ENCODE results near the gene PARD3B.

PARD3B gene

DNA sequence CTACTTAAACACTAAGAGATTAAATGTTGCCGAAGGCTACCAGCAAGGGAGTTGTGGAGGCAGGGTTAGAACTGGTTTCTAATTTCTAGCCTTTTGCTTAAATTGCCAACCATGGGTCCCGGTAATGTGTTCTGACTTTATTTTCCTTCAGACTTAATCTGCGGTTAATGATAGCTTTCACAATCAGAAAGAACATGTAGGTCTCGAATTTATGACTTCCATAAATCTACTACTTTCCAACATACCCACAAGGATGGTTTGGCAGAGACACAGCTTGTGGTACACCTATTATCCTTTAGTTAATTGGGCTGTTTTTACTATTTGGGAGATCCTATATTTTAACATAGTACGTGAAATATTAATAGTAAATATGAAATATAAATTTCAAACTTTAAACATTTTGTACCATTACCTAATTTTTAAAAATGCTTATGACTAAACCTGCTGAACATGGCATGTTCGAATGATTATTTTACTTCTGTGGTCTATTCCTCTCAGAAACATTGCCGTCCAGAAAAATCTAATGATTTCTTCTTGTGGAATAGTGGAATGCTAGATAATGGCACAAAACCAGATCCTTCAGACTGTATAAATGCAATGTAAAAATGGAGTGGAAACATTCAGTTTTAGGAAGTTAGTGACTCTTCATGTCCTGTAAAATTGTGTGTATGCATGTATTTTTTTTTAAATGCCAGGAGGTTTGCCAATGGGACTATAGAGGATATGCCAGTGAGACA lies 41.3 kb downstream of the PARD3B start:
- DNase-seq (ENCODE audit: low spot score), result no peak

GRCh38 chr2:204590063-204590462 lies 44.8 kb downstream of the PARD3B start:
- no peak for DNase-seq (ENCODE audit: low spot score)

- no peak for DNase-seq (ENCODE audit: low spot score)
Measured at GRCh38 chr2:204591225-204591624, 46.0 kb downstream of the PARD3B start.

GRCh38 chr2:204604061-204604460 lies 58.8 kb downstream of the PARD3B start:
- no peak for DNase-seq (ENCODE audit: low spot score)

DNA sequence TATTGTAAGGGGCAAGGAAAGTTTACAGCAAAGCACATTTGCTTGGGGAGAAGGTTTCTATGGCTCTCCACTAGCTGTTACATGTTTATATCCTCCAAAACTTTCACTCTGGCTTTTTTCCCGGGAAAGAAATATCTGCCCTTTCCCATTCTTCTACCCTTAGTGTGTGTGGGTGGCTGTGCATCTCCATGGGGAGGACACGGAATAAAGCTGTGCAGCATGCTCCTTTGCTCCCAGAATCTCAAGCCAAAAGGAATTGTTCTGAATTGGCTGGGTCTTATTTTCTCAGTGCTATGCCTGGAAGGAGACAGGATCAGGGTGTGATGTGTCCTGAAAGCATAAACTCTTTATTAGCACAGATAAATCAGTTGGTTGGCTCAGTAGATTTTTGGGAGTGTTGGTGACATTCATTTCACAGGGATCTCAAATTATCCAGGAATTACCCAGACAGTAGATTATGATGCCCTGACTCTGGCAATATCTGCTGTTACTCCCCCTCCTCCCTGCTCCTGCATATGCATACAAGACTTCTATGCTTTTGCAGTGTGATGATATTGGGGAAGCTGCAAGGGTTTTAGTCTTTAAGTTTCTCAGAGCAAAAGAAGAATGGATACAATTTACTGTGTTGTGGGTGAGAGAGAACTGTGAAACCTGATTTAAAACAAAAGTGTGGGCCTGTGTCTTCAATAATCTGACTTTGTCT lies 63.1 kb downstream of the PARD3B start:
- no peak for DNase-seq (ENCODE audit: low spot score)

DNA sequence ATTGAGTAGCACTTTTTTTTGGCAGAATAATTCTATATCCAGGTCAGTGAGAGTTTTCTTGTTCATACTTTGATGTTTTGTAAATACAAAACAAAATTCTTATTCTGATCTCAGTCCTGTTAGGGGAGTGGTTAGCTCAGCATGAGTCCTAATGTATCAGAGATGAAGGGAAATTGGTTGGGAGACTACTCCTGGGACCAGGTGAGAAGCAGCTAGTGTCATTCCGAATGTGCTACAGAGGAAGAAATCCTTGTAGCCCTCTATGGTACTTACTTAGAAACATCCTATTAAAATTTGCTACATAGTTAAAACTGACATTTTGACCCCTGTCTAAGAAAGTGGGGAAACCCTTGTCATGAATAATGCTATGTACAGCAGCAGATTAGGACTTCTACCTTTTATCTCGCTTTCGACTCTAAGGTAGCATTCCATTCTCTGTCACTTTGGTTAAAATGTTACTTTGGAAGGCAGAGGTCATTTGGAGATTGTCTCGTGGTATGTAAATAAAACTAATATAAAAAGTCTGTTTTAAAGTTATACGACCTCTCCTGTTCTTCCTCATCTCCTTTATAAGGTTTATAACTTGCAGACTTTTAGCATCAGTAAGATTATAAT lies 65.8 kb downstream of the PARD3B start:
- no peak for DNase-seq (ENCODE audit: low spot score)

GRCh38 chr2:204611764-204612163 lies 66.5 kb downstream of the PARD3B start:
- DNase-seq (ENCODE audit: low spot score), result no peak

DNA sequence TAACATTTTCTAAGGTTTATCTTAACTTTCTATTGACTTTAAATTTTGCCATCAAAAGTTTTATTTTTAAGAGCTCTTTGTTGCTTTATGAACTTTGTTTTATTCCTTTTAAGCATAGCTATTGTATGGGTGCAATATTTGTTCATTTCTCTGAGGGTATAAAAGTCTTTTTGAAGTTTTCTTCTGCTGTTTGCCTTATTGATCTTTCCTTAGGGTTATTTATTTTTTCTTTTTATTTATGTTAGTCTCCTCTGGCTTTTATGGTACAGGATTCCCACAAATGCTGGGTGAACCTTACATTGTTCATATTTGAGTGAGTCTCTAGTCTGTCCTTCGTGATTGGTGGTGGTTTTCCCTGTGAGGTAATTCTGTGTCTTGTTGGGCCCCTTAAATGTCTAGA lies 68.4 kb downstream of the PARD3B start:
- no peak for DNase-seq (ENCODE audit: low spot score)

GRCh38 chr2:204615456-204615855 lies 70.2 kb downstream of the PARD3B start:
- DNase-seq (ENCODE audit: low spot score), result no peak

DNA sequence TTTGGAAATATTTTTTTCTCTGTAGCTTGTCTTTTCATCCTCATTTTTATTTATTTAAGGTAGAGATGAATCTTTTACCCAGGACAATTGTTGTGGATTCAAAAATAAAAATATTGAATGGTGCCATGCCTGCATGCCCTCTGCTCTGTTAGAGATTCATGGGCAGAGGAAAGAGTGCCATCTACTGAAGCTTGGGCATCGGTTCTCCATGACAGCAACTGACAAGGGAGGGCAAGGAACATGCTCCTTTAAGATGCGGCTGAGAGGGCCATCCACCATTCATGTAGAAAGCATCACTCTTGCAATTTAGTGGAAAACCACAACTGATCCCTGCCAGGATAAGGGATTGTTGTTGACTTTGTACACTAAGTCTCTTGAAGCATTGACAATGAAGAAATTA lies 79.9 kb downstream of the PARD3B start:
- no peak for DNase-seq (ENCODE audit: low spot score)

DNA sequence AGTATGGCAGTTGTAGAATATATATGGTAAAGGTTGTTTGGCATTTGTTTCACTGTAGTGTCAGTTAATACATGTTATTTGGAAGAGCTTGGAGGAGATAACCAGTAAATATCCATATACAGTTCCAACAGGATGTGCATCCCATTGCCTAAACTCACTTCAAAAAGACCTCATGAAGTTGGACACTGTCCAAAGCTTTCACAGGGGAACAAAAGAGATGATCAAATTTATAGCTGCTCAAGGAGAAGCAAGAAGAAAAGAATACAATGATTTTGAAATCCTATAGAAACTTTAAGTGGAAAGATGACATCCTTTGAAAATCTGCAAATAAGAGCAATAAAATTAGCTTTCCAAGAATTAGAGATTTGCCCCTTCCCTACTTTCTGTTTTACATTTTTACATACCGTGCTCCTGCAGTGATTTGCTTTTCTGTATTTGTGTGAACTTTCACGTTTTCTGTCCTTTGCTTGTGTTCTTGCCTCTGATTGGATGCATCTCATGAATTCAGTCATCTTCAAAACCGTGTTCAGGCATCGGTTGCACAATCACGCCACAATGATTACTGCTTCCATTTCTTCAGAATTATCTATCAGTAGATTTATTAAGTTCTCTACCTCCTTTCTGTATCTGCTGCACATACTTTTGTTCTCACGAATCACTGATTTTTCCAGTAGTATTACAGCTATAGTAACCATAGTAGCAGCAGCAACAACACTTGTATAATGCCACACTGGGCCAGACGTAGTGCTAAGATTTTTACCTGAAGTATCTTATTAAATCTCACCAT lies 83.8 kb downstream of the PARD3B start:
- DNase-seq (ENCODE audit: low spot score), result no peak

DNA sequence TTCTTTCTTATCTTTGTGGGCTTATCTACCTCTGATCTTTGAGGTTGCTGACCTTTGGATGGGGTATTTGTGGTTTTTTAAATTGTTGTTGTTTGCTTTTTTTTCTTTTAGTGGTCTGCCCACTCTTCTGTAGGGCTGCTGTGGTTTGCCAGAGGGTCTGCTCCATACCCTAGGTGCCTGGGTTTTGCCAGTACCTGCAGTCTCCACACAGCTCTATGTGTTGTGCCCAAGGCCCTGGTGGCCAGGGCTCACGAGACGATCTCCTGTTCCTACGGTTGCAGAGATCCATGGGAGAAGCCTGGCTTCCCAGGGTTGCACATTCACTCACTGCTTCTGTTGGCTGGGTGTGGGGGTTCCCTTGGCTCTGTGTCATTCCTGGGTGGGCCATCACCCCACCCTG lies 87.1 kb downstream of the PARD3B start:
- no peak for DNase-seq (ENCODE audit: low spot score)

DNA sequence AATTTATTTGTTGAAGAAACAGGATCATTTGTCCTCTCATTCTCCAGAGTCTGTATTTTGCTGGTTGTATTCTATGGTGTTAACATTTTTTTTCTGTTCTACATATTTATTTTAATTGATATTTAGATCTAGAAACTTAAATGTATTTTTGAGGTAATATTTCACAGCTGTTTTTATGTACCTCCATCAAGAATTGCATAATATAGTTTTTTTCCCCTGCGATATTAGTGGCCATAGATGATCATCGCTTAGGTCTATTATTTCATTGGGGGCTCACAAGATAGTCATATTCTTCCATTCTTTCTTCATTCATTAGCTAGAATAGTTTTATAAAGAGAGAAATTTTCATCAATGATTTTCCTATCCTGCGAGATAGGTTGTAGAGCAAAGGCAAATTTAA lies 89.3 kb downstream of the PARD3B start:
- no peak for DNase-seq (ENCODE audit: low spot score)

DNA sequence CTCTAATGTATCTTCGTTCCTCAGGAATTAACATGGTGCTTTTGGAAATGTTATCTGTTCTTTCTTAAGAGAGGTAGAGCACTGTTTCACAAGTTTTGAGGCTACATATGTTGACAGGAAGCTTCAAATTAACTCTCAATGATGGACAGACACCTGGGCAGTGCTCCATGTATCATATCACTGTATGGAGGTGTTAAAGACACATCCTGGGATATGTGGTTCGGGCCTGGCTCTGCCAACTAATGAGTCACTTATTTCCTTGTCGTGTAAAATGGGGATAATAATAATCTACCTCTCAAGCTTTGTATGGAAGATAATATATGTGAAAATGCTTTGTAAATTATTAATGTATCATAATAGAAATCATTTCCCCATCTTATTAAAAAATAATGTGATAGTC lies 90.2 kb downstream of the PARD3B start:
- DNase-seq (ENCODE audit: low spot score), result no peak

DNA sequence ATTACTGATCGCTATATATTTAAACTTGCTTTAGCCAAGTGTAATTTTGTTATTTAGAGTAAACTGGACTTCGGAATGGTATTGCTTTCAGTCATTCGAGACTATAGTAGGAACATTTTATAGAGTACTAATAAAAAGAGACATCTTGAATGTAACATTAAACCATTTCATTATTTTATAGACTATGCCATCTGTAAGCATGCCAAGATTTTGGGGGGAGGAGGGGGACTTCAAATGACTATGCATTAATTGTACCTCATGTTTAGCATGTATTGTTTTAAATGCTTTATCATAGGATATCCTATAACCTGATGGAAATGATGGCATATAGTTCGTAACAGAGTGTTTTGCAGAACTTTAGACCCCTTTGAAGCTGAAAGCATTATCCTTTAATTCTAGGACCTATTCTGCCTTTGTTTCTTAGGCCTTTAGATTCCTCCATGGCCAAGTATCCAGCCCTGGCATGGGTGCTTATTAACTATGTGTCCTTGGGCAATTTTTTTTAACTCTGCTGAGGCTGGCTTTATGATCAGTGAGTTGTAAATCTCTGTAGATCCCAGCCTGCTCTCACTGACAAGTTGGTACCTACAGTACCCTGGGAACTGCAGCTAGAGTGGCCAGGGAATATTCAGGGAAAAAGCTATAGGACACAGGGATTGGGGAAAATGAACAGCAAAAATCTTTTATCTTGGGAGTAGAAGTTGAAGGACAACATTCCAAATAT lies 93.4 kb downstream of the PARD3B start:
- no peak for DNase-seq (ENCODE audit: low spot score)

GRCh38 chr2:204643326-204643725 lies 98.1 kb downstream of the PARD3B start:
- no peak for DNase-seq (ENCODE audit: low spot score)

DNA sequence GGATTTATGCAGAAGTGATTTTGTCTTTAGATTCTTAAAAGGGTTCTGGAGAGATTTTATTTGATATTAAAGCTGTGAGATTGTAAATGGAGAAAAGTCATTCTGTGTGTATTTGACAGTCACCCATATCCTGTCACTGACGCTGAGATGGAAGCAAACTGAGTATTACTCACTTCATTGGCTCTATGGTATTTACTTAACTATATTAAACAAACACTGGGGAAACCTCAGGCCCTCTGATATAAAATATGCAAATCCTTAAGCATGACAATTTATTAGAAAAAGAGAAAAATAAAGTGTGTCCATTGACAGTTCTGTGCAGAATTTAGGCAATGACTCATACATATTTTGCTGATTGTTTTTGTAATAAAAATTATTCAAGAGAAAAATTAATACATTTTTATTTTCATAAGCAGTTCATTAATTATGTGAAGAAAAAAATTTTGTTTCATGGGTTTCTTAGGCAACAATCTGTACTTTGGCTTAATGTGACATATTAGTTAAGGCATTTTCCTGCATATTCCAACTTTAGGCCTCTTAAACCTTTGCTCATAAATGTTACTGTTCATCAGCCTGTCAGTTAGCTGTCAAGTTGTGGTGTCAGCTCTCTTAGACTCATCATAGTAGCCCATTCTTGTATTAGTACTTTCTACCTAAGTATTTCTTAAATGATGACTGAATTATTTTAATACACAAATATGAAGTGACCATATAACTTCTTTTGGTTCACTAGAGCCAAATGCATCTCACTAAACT lies 99.9 kb downstream of the PARD3B start:
- no peak for DNase-seq (ENCODE audit: low spot score)

- DNase-seq (ENCODE audit: low spot score), result no peak
Measured at GRCh38 chr2:204647626-204648025, 102.4 kb downstream of the PARD3B start.

GRCh38 chr2:204650611-204651010 lies 105.3 kb downstream of the PARD3B start:
- no peak for DNase-seq (ENCODE audit: low spot score)

DNA sequence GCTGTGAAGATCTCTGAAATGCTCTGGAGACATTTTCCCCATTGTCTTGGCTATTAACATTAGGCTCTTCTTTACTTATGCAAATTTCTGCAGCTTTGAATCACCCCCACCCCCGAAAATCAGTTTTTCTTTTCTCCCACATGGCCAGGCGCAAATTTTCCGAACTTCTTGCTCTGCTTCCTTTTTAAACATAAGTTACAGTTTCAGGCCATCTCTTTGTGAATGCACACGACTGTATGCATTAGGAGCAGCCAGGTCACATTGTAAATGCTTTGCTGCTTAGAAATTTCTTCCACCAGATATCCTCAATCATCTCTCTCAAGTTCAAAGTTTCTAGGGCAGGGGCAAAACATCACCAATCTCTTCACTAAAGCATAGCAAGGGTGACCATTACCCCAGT lies 106.8 kb downstream of the PARD3B start:
- no peak for DNase-seq (ENCODE audit: low spot score)

- no peak for DNase-seq (ENCODE audit: low spot score)
Measured at GRCh38 chr2:204654669-204655068, 109.4 kb downstream of the PARD3B start.

All from LoVo (cell line).